ENCODE results near the gene BABAM1.

The BABAM1 gene

DNA sequence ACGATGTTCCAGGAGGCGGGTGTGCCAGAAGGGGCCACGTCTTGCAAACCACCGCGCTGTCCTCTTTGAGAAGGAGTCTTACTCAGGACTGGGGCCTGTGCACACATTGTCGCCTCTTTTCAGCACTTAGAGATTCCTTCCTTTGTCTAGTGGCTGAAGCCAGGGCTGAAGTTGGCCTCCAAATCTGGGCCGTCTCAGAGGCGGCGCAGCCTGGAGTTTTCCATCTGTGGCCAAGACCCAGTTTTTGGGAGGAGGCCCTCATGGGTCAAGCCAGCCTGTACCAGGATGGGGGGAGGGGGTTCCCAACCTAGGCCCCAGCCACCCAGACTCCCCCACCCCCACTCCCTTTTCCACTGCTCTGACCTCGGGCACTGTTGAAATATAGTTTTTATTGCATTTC, 55.6 kb downstream of the BABAM1 start:
- Mint-ChIP-seq H3K27ac (no peak overlapping the region), H3K4me3 (peak overlapping the region in 1 of 2 donors; percentile 40), H3K4me1 (ENCODE audit: low read depth in 2 of 2) (peaks cover 0 to 3% of the 10 kb centered on the region in 2 donors)

DNA sequence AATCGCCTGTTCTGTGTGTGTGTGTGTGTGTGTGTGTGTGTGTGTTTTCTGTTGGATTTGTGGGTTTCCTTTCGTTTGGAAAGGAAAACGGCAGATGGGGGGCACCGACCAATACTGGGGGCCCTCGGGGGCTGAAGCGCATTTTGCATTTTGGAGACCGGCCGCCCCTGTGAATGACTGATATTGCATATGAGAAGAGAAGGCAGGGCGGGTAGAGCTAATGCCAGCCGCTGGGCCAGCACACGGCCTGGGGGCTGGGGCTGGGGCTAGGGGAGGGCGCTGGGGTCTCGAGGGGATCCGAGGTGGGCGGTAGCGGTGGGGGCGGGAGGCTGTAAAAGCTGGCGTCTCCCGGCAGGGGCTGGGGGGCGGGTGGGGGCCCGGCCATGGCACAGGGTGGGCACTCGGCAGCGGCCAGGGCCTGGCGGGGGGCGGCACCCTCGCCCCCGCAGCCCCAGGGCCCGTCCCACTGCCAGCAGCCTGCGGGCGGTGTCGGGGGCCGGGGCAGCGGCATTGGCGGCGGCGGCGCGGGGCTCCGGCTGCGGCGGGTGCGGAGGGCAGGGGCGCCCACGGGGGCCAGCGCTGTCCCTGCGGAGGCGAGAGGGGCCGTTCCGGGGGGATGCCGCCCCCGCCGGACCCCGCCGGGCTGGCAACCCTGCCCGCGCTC, 56.2 kb downstream of the BABAM1 start:
- ATAC-seq (replicated peaks) (no peak), DNase-seq (no peak)
- Mint-ChIP-seq H3K27ac (no peak overlapping the region), H3K9me3 (no peaks in the 10 kb centered on the region), H3K36me3 (ENCODE audit: insufficient read depth) (peaks cover 25% of the 10 kb centered on the region), H3K4me3 (peak overlapping the region in 1 of 2 donors; percentile 40), H3K4me1 (ENCODE audit: low read depth in 2 of 2) (peaks cover 0 to 3% of the 10 kb centered on the region in 2 donors), H3K27me3 (no peaks in the 10 kb centered on the region)

More for the DNA sequence above, 55.6 kb downstream of the BABAM1 start:
- Mint-ChIP-seq H3K36me3 (ENCODE audit: insufficient read depth) (peaks cover 27% of the 10 kb centered on the region), H3K9me3 (no peaks in the 10 kb centered on the region), H3K27me3 (no peaks in the 10 kb centered on the region)
- DNase-seq (no peak), ATAC-seq (replicated peaks) (no peak)

DNA sequence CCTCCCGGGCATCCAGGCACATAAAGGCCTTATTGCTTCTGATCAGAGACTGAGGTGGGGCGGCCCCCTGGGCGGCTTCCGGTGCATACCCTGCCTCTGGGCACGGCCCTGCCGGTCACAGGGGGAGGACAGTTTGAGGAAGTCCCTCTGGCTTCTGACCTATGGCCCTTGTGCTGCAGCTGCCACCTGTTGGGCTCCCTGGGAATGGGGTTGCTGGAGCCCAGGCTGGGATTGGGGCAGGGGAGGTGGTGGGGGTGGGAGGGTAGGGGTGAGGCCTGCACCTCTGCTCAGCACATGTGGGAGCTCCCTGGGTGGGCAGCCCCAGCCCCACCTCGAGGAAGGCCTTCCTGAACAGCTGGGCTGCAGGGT, 56.7 kb downstream of the BABAM1 start:
- ATAC-seq (replicated peaks) (no peak), DNase-seq (no peak)
- Mint-ChIP-seq H3K27ac (no peak overlapping the region), H3K4me1 (ENCODE audit: low read depth in 2 of 2) (peaks cover 3% of the 10 kb centered on the region in 2 donors), H3K4me3 (no peak overlapping the region), H3K27me3 (no peaks in the 10 kb centered on the region), H3K9me3 (no peaks in the 10 kb centered on the region), H3K36me3 (ENCODE audit: insufficient read depth) (peaks cover 25% of the 10 kb centered on the region)

DNA sequence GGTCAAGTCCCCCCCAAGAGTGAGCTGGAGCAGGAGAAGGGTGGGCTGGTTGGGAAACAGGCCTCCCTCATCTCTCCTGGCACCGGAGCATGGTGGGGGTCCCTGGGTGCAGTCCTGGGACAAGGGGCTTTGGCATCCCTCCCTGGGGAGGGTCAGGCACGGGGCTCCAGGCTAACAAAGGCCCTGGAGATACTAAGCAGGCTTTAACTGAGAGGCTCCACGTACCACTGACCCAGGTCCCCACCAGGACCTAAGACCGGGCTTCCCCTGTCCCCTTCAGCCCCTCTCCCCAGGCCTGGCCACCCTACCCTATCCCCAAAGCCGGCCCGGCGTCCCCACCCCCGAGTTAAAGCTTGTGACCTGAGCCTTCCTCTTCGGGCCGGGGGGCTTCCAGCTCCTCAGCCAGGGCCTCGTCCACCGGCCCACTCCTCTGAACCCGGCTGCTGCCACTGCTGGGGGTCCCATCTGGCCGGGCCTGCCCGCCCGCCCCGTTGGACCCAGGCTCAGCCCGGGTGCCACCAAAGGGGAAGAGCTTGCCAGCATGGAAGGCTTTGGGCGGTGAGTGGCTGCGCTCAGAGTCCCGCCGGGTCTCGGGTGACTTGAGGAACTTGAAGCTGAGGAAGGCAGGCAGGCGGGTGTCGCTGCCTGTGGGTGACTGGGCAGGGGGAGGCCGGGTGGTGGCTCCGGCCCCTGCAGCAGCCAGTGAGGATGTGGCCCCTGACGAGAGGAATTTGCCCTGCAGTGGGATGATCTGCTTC, 57.3 kb downstream of the BABAM1 start:
- no peak for ATAC-seq (replicated peaks)
- H3K4me3 Mint-ChIP-seq: no peak overlapping the region
- no peak for DNase-seq
- H3K4me1 Mint-ChIP-seq (ENCODE audit: low read depth in 2 of 2): peaks cover 5% of the 10 kb centered on the region in 2 donors
- H3K27ac Mint-ChIP-seq: no peak overlapping the region
- H3K27me3 Mint-ChIP-seq: no peaks in the 10 kb centered on the region
- H3K36me3 Mint-ChIP-seq (ENCODE audit: insufficient read depth): peaks cover 22% of the 10 kb centered on the region
- H3K9me3 Mint-ChIP-seq: no peaks in the 10 kb centered on the region

DNA sequence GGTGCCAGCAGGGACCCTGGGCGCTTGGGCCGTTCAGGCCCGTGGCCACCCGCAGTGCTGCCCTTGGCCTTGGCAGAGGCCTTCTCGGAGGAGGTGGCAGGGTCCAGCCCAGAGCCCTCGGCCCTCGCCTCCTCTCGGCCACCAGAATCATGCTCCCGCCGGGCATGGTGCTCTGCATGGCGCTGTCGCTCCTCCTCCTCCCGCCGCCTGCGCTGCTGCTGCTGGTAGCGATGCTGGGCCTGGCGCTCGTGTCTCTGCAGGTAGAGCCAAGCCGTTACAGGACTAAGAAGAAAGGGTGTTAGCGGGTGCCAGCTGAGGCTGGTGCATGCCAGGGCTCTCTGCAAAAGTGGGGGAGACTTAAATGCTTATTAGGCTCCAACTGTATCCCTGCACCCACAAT, 57.9 kb downstream of the BABAM1 start:
- ATAC-seq (replicated peaks): no peak
- H3K4me3 Mint-ChIP-seq: no peak overlapping the region
- peaks cover 5% of the 10 kb centered on the region in 2 donors for H3K4me1 Mint-ChIP-seq (ENCODE audit: low read depth in 2 of 2)

DNA sequence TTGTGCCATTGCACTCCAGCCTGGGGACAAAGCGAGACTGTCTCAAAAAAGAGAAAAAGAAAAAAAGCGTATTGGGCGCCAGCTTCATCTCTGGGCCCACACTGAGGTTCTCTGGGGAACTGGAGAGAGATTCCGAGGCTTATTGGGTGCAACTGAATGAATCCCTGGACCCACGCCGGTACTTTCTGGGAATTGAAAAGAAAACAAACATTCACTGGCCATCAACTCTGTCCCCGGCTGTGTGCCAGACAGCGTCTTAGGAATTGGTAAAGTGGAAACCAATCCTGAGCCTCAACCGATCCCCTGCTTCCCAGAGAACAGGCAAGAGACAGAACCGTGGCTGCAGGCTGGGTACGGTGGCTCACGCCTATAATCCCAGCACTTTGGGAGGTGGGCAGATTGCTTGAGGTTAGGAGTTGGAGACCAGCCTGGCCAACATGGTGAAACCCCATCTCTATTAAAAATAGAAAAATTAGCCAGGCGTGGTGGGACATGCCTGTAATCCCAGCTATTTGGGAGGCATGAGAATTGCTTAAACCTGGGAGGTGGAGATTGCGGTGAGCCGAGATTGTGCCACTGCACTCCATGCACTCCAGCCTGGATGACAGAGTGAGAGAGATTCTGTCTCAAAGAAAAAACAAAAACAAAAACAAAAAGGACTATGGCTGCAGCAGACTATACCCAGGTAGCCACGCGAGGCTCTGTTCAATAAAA, 58.8 kb downstream of the BABAM1 start:
- H3K27ac Mint-ChIP-seq: no peak overlapping the region

More for the DNA sequence above, 57.9 kb downstream of the BABAM1 start:
- H3K27me3 Mint-ChIP-seq: no peaks in the 10 kb centered on the region
- no peak for DNase-seq
- H3K36me3 Mint-ChIP-seq (ENCODE audit: insufficient read depth): peaks cover 17% of the 10 kb centered on the region
- H3K27ac Mint-ChIP-seq: no peak overlapping the region
- H3K9me3 Mint-ChIP-seq: no peaks in the 10 kb centered on the region

DNA sequence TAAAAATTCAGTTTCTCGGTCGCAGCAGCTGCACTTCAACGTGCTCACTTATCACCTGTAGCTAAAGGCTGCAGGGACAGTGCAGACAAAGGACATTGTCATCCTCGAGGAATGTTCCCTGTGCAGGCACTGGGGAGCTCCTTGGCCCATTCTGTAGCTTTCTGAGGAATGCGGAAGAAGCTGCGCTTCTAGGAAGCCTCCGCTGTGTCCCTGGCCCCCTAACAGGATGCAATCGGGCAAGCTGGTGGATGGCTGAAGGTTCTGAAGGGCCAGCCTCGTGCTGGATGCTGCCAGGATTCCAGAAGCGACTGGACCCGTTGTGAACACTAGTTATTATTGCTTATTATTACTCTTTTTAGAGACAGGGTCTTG, 59.3 kb downstream of the BABAM1 start:
- H3K27ac Mint-ChIP-seq: no peak overlapping the region
- no peak for DNase-seq
- H3K9me3 Mint-ChIP-seq: no peaks in the 10 kb centered on the region
- ATAC-seq (replicated peaks): no peak
- H3K36me3 Mint-ChIP-seq (ENCODE audit: insufficient read depth): peaks cover 3% of the 10 kb centered on the region
- no peaks in the 10 kb centered on the region for H3K27me3 Mint-ChIP-seq
- H3K4me3 Mint-ChIP-seq: peak overlapping the region in 1 of 2 donors; percentile 31
- peaks cover 5 to 10% of the 10 kb centered on the region in 2 donors for H3K4me1 Mint-ChIP-seq (ENCODE audit: low read depth in 2 of 2)

More for the DNA sequence above, 58.8 kb downstream of the BABAM1 start:
- Mint-ChIP-seq H3K9me3 (no peaks in the 10 kb centered on the region), H3K36me3 (ENCODE audit: insufficient read depth) (peaks cover 8% of the 10 kb centered on the region), H3K27me3 (no peaks in the 10 kb centered on the region), H3K4me1 (ENCODE audit: low read depth in 2 of 2) (peaks cover 5 to 10% of the 10 kb centered on the region in 2 donors), H3K4me3 (no peak overlapping the region)
- DNase-seq (no peak), ATAC-seq (replicated peaks) (no peak)

DNA sequence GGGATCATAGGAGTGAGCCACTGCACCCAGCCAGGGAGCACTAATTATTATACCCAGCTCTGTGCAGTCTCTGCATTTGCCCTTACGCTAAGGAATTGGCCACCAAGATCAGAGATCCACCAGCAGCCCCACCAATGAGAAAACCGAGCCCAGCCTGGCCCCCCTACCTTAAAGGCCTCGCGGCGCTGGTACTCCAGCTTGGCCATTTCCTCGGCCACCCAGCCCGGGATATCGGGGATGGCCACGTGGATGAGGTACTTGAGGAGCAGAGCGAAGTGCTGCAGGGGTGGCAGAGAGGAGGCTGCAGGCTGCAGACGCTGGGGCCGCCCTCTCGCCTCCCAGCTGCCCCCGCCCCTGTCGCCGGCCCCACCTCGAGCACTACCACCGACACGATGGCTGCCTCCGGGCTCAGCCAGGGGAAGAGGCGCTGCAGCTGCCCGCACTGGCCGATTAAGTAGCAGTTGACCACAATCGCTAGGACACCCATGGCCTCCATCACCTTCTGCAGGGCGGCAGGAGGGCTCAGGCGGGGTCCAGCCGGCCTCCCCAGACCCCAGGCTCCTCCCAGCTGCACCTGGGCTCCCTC, 59.9 kb downstream of the BABAM1 start:
- Mint-ChIP-seq H3K27me3 (no peaks in the 10 kb centered on the region), H3K4me1 (ENCODE audit: low read depth in 2 of 2) (peaks cover 5 to 10% of the 10 kb centered on the region in 2 donors), H3K9me3 (no peaks in the 10 kb centered on the region), H3K4me3 (peak overlapping the region in 1 of 2 donors; percentile 31), H3K36me3 (ENCODE audit: insufficient read depth) (peaks cover 3% of the 10 kb centered on the region), H3K27ac (no peak overlapping the region)
- DNase-seq (no peak), ATAC-seq (replicated peaks) (no peak)

DNA sequence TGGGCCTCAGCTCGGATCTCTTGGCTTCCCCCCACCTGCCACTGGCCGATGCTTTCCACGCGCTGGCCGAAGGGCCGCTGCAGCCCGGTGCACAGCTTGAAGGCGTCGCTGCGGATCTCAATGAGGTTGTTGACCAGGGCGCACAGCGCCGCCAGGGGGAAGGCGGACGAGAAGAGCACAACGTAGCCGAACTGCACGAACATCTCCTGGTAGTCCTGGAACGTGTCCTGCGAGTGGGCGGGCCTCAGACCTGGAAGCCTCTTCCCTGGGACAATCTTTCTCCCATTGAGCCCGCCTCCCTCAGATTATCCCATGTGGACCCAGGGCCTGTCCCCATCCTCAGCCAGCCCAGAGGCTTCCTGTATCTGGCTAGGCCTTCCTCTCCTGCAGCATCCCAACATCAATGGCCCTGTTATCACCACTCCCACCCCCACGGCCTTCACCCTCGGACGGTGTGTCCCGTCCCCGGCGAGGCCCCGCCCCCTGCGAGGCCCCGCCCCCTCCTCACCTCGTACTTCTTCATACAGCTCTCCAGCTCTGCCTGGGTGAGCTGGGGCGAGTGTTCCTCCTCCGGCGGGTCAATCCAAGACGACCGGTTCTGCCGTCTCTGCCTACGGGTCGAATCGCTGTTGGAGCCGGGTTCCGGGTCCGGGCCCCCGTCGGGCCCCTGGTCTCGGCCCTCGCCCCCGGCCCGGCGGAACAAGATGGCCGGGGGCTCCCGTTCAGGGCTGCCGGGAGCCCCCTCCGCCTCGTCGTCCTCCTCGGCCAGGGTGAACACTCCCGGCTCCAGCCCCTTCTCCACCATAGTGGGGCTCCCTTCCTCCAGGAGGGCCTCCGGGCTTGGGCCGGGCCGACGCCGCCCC, 60.6 kb downstream of the BABAM1 start:
- DNase-seq: no peak
- H3K4me3 Mint-ChIP-seq: peak overlapping the region; percentile 76 to 83
- peak overlapping the region in 1 of 2 donors; percentile 41 for H3K27ac Mint-ChIP-seq
- H3K9me3 Mint-ChIP-seq: no peaks in the 10 kb centered on the region
- peak; percentile 75 for ATAC-seq (replicated peaks)
- H3K36me3 Mint-ChIP-seq (ENCODE audit: insufficient read depth): no peaks in the 10 kb centered on the region
- H3K27me3 Mint-ChIP-seq: no peaks in the 10 kb centered on the region
- peaks cover 7 to 8% of the 10 kb centered on the region in 2 donors for H3K4me1 Mint-ChIP-seq (ENCODE audit: low read depth in 2 of 2)
